B cell (primary cell): ENCODE data around the gene ITPRIPL2.

Experiments
- EZH2 ChIP-seq: IDR thresholded peaks from 2 replicates; pipeline ENCODE4 v1.6.1; 2012; ENCODE audit warnings: borderline replicate concordance, low read depth, mild to moderate bottlenecking, moderate library complexity, low read length; ENCODE audit not compliant: insufficient read depth, poor library complexity, severe bottlenecking
- TF ChIP-seq, protein P1 (sequence below): fragments of 200-600 bp; IDR thresholded peaks from one replicate; pipeline ENCODE4 v1.8.0; 2022; ENCODE audit warnings: antibody characterized with exemption, mild to moderate bottlenecking

- TF ChIP-seq, protein P1, sequence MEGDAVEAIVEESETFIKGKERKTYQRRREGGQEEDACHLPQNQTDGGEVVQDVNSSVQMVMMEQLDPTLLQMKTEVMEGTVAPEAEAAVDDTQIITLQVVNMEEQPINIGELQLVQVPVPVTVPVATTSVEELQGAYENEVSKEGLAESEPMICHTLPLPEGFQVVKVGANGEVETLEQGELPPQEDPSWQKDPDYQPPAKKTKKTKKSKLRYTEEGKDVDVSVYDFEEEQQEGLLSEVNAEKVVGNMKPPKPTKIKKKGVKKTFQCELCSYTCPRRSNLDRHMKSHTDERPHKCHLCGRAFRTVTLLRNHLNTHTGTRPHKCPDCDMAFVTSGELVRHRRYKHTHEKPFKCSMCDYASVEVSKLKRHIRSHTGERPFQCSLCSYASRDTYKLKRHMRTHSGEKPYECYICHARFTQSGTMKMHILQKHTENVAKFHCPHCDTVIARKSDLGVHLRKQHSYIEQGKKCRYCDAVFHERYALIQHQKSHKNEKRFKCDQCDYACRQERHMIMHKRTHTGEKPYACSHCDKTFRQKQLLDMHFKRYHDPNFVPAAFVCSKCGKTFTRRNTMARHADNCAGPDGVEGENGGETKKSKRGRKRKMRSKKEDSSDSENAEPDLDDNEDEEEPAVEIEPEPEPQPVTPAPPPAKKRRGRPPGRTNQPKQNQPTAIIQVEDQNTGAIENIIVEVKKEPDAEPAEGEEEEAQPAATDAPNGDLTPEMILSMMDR = no peak
- TF ChIP-seq EZH2 = no peak
These were observed 38.3 kb downstream of the ITPRIPL2 start for GRCh38 chr16:19152042-19152441.
